GM12874 (cell line): ENCODE data around the gene LSM14B.

Experiments used
- TF ChIP-seq, protein P1 (sequence below): IDR thresholded peaks from 2 replicates; pipeline ENCODE4 v1.5.1; 2011; ENCODE audit warnings: low read depth, mild to moderate bottlenecking, control low read depth, low read length, moderate library complexity; ENCODE audit not compliant: insufficient read depth

The LSM14B gene

GRCh38 chr20:62171245-62171644 is 49.0 kb downstream of the LSM14B start:
- TF ChIP-seq, protein P1, sequence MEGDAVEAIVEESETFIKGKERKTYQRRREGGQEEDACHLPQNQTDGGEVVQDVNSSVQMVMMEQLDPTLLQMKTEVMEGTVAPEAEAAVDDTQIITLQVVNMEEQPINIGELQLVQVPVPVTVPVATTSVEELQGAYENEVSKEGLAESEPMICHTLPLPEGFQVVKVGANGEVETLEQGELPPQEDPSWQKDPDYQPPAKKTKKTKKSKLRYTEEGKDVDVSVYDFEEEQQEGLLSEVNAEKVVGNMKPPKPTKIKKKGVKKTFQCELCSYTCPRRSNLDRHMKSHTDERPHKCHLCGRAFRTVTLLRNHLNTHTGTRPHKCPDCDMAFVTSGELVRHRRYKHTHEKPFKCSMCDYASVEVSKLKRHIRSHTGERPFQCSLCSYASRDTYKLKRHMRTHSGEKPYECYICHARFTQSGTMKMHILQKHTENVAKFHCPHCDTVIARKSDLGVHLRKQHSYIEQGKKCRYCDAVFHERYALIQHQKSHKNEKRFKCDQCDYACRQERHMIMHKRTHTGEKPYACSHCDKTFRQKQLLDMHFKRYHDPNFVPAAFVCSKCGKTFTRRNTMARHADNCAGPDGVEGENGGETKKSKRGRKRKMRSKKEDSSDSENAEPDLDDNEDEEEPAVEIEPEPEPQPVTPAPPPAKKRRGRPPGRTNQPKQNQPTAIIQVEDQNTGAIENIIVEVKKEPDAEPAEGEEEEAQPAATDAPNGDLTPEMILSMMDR = no peak

DNA sequence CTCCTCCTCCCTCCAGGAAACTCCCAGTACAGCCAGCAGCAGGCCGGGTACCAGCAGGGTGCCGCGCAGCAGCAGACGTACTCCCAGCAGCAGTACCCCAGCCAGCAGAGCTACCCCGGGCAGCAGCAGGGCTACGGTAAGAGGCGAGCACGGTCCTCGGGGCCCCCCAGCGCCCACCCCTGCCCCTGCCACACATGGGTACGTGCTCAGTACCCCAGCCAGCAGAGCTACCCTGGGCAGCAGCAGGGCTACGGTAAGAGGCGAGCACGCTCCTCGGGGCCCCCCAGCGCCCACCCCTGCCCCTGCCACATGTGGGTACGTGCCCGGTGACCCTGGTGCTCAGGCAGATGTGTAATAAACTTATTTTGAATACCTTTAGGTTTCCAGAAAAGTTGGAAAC is 50.4 kb downstream of the LSM14B start:
- TF ChIP-seq, protein P1 = no peak

- TF ChIP-seq, protein P1 = no peak
Observed at GRCh38 chr20:62174021-62174804, 51.9 kb downstream of the LSM14B start.

DNA sequence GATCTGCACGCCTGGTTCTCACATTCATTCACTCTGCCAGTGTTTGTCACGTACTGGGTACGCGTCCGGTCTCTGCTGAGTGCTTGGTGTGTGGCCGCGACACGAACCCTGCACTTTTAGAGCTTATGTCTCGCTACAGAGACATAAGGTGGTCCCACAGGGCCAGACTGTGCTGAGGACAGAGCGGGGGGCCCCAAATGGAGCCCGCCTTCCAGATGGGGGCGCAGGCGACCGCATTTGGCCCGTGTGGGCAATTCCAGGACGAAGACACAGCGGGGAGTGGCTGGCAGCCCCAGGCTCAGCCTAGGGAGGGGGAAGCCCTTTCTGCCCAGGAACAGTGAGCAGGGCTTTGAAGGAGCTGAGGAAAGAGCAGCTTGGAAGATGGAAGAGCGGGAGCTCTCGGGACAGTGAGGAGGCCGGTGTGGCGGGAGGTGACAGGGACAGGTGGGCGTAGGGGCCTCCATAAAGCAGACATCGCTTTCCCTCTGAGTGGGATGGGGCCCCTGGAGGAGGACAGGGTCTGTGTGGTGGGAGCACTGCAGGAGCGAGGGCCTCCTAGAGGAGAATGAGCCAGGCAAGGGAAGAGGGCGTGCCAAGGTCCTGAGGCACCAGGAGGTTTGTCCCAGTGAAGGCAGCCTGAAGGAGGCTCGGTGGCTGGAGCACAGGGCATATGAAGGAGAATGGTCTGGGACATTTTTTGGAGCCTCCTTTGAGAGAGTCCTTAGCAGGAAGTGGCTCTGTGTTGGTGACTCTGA is 52.8 kb downstream of the LSM14B start:
- TF ChIP-seq, protein P1 = no peak

DNA sequence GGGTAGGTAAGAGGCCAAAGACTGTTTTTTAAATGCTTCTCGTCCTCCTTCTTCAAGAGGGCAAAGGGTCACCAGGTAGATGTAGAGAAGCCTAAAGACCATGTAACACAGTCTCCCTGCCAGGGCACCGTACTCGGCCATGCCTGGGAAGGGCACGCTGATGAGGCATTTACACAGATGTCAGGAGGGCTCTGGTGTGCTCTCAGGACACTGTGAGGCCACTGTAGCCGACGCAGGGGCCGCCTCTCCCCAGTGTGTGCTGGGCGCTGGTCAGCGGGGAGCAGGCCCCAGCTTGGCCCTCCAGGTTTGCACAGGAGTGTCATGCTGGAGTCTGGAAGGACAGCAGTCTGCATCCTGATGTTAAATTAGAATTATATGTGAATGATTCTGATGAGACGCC is 53.4 kb downstream of the LSM14B start:
- TF ChIP-seq, protein P1 = no peak

DNA sequence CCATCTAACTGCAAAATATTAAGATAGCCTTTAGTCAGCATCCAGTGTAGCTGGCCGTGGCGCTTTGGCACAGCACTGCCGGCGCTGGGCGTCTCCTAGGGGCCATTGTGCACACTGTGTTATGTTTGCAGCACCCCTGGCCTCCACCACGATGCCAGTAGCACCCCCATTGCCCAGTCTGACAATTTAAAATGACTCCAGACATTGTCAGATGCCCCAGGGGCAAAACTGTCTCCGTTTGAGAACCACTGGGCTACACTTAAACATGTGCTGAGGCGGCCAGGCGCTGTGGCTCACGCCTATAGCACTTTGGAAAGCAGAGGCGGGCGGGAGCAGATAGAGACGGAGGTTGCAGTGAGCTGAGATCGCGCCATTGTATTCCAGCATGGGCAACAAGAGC is 54.6 kb downstream of the LSM14B start:
- TF ChIP-seq, protein P1 = no peak

DNA sequence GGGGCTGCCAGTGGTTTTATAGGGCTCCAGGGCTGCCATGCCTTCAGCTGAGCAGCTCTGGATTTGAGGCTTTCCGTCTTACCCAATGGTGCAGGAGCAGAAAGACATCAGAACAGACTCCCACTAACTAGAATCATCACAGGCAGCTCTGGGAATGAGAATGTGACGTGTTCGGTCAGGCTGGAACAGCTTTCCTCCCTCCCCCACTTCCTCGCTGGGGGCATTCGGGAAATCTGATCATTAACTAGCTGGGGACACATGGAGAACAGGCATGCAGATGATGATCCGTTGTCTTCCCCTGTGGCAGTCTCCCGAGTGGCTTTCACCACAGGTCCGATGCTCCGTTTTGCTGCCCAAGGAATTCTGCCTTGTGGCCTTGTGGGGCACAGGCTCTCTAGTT is 55.0 kb downstream of the LSM14B start:
- TF ChIP-seq, protein P1 = no peak
